ENCODE results near the gene ZNF619. TPM values are rescaled to one million over a fixed set of nuclear protein-coding genes. Genes with fewer than 3 reads are reported as not detected.

ZNF619 gene
- total and polyA plus RNA-seq, 2 of the 13 experiments (the other 11 are each of a cell fraction or from before 2014, with no cell fraction given), result 0.83 to 5.2 TPM

- TF ChIP-seq AHDC1 (CRISPR knock-in tag; IDR thresholded peaks at IDR 0.05; ENCODE audit: borderline replicate concordance), result no peak
- TF ChIP-seq ISX (CRISPR knock-in tag; conservative IDR thresholded peaks at IDR 0.05), result 0 out of 2 replicates have a peak, but pooled peaks have one; percentile 66
- TF ChIP-seq SCMH1 (CRISPR knock-in tag; IDR thresholded peaks at IDR 0.05; ENCODE audit: borderline replicate concordance), result no peak
- TF ChIP-seq ZNF788 (CRISPR knock-in tag; IDR thresholded peaks at IDR 0.05; ENCODE audit: borderline replicate concordance), result no peak; the same call in 1 of the 2 replicates
- TF ChIP-seq TRAFD1 (CRISPR knock-in tag; IDR thresholded peaks at IDR 0.05; ENCODE audit: borderline replicate concordance), result no peak
- no peak for TF ChIP-seq ZNF569 (CRISPR knock-in tag; IDR thresholded peaks at IDR 0.05; ENCODE audit: borderline replicate concordance)
- peak; percentile 5 for TF ChIP-seq TEAD3 (CRISPR knock-in tag; optimal IDR thresholded peaks at IDR 0.05; ENCODE audit: borderline replicate concordance)
- peak; percentile 98 for TF ChIP-seq POLR2G (IDR thresholded peaks at IDR 0.05; ENCODE audit: low read depth, low read length)
- TF ChIP-seq HMG20A (CRISPR knock-in tag; IDR thresholded peaks at IDR 0.05; ENCODE audit: borderline replicate concordance), result no peak
- peak; percentile 94 for TF ChIP-seq YEATS2 (CRISPR knock-in tag; IDR thresholded peaks at IDR 0.05; ENCODE audit: borderline replicate concordance)
- no peak for TF ChIP-seq ZNF136 (CRISPR knock-in tag; IDR thresholded peaks at IDR 0.05; ENCODE audit: low read depth)
- TF ChIP-seq NFRKB (IDR thresholded peaks at IDR 0.05), result no peak
- no peak for TF ChIP-seq THYN1 (CRISPR knock-in tag; IDR thresholded peaks at IDR 0.05; ENCODE audit: borderline replicate concordance, low read depth)
- TF ChIP-seq POGK (CRISPR knock-in tag; conservative IDR thresholded peaks at IDR 0.05), result peak; percentile 74; the same call in 1 of the 2 replicates
- TF ChIP-seq ZNF3 (CRISPR knock-in tag; IDR thresholded peaks at IDR 0.05), result no peak
- no peak for TF ChIP-seq ZNF674 (CRISPR knock-in tag; IDR thresholded peaks at IDR 0.05; ENCODE audit: low read depth)
- no peak for TF ChIP-seq CEBPB (IDR thresholded peaks at IDR 0.05; ENCODE audit: borderline replicate concordance, low read depth, low read length)
- peak; percentile 94 for TF ChIP-seq ATF7-NPFF (CRISPR knock-in tag; IDR thresholded peaks at IDR 0.05; ENCODE audit: low read depth)
- no peak for TF ChIP-seq NFKBIZ (CRISPR knock-in tag; IDR thresholded peaks at IDR 0.05)
- peak; percentile 83 for TF ChIP-seq ARNT2 (CRISPR knock-in tag; IDR thresholded peaks at IDR 0.05; ENCODE audit: low read depth)
- peak; percentile 66; the same call in 1 of the 2 replicates for TF ChIP-seq GTF2F1 (IDR thresholded peaks at IDR 0.05; ENCODE audit: low read length)
Observed at GRCh38 chr3:40456940-40457823, 19.7 kb upstream of the ZNF619 start, which contains the start of gene RPL14 (continued).

Measured in HepG2 (cell line).